HUES48 (cell line): ENCODE data around the gene FGF12.

Experiments used
- H3K27ac ChIP-seq: one replicate; pipeline ENCODE4 v1.7.0; 2013; ENCODE audit warnings: low read depth, low read length, inconsistent platforms
- H3K27me3 ChIP-seq: 2 replicates; pipeline ENCODE4 v1.6.1; 2013; ENCODE audit warnings: mild to moderate bottlenecking, low read length; ENCODE audit not compliant: control insufficient read depth, insufficient read depth
- H3K36me3 ChIP-seq: 2 replicates; pipeline ENCODE4 v1.6.1; 2013; ENCODE audit warnings: low read length; ENCODE audit not compliant: control insufficient read depth, insufficient read depth
- H3K4me1 ChIP-seq: 2 replicates; pipeline ENCODE4 v1.6.1; 2013; ENCODE audit warnings: mild to moderate bottlenecking, low read length; ENCODE audit not compliant: control insufficient read depth, insufficient read depth
- H3K4me3 ChIP-seq: 2 replicates; pipeline ENCODE4 v1.5.1; 2013; ENCODE audit warnings: mild to moderate bottlenecking, low read depth, low read length
- H3K9ac ChIP-seq: 2 replicates; pipeline ENCODE4 v1.6.1; 2013; ENCODE audit warnings: mild to moderate bottlenecking, low read depth, low read length, moderate library complexity
- H3K9me3 ChIP-seq: 2 replicates; pipeline ENCODE4 v1.6.1; 2013; ENCODE audit warnings: low read length; ENCODE audit not compliant: control insufficient read depth, insufficient read depth

FGF12 gene

GRCh38 chr3:192639987-192640386, 87.4 kb downstream of the FGF12 start:
- Histone ChIP-seq H3K4me3 (no peak overlapping the region), H3K27ac (no peak overlapping the region), H3K36me3 (no peaks in the 10 kb centered on the region), H3K4me1 (peaks cover 12% of the 10 kb centered on the region; the same call in 1 of the 2 replicates), H3K9ac (no peak overlapping the region), H3K27me3 (no peaks in the 10 kb centered on the region), H3K9me3 (no peaks in the 10 kb centered on the region)

GRCh38 chr3:192637803-192638202, 89.5 kb downstream of the FGF12 start:
- Histone ChIP-seq H3K9me3 (no peaks in the 10 kb centered on the region), H3K9ac (no peak overlapping the region), H3K27ac (no peak overlapping the region)

GRCh38 chr3:192636517-192637444, 90.6 kb downstream of the FGF12 start:
- H3K4me1 ChIP-seq: peaks cover 12% of the 10 kb centered on the region; the same call in 1 of the 2 replicates
- H3K9me3 ChIP-seq: no peaks in the 10 kb centered on the region
- no peak overlapping the region for H3K4me3 ChIP-seq
- H3K27ac ChIP-seq: no peak overlapping the region
- no peaks in the 10 kb centered on the region for H3K36me3 ChIP-seq
- no peaks in the 10 kb centered on the region for H3K27me3 ChIP-seq
- no peak overlapping the region for H3K9ac ChIP-seq

More at GRCh38 chr3:192637803-192638202, 89.5 kb downstream of the FGF12 start:
- Histone ChIP-seq H3K4me1 (peaks cover 12% of the 10 kb centered on the region; the same call in 1 of the 2 replicates), H3K4me3 (no peak overlapping the region), H3K27me3 (no peaks in the 10 kb centered on the region), H3K36me3 (no peaks in the 10 kb centered on the region)

- Histone ChIP-seq H3K4me3 (no peak overlapping the region), H3K9ac (no peak overlapping the region), H3K4me1 (no peaks in the 10 kb centered on the region), H3K27me3 (no peaks in the 10 kb centered on the region), H3K27ac (no peak overlapping the region), H3K36me3 (no peaks in the 10 kb centered on the region), H3K9me3 (no peaks in the 10 kb centered on the region)
Observed at GRCh38 chr3:192629429-192629828, 97.9 kb downstream of the FGF12 start.

GRCh38 chr3:192621909-192622308, 105.4 kb downstream of the FGF12 start:
- Histone ChIP-seq H3K9me3 (no peaks in the 10 kb centered on the region), H3K9ac (no peak overlapping the region), H3K36me3 (no peaks in the 10 kb centered on the region), H3K27me3 (no peaks in the 10 kb centered on the region), H3K4me3 (no peak overlapping the region), H3K4me1 (no peaks in the 10 kb centered on the region), H3K27ac (no peak overlapping the region)

GRCh38 chr3:192620275-192620674, 107.1 kb downstream of the FGF12 start:
- no peaks in the 10 kb centered on the region for H3K27me3 ChIP-seq
- no peaks in the 10 kb centered on the region for H3K36me3 ChIP-seq
- no peak overlapping the region for H3K4me3 ChIP-seq
- H3K4me1 ChIP-seq: no peaks in the 10 kb centered on the region
- H3K27ac ChIP-seq: no peak overlapping the region
- no peak overlapping the region for H3K9ac ChIP-seq
- H3K9me3 ChIP-seq: no peaks in the 10 kb centered on the region

GRCh38 chr3:192611411-192611810, 115.9 kb downstream of the FGF12 start:
- Histone ChIP-seq H3K27ac (no peak overlapping the region), H3K4me1 (no peaks in the 10 kb centered on the region), H3K36me3 (no peaks in the 10 kb centered on the region), H3K9me3 (no peaks in the 10 kb centered on the region), H3K27me3 (no peaks in the 10 kb centered on the region), H3K4me3 (no peak overlapping the region), H3K9ac (no peak overlapping the region)

- H3K4me3 ChIP-seq: no peak overlapping the region
- H3K4me1 ChIP-seq: no peaks in the 10 kb centered on the region
- H3K36me3 ChIP-seq: no peaks in the 10 kb centered on the region
- H3K27me3 ChIP-seq: no peaks in the 10 kb centered on the region
- H3K9ac ChIP-seq: no peak overlapping the region
- H3K9me3 ChIP-seq: no peaks in the 10 kb centered on the region
- H3K27ac ChIP-seq: no peak overlapping the region
Observed at GRCh38 chr3:192608726-192609600, 118.4 kb downstream of the FGF12 start.

- Histone ChIP-seq H3K4me3 (no peak overlapping the region), H3K9me3 (no peaks in the 10 kb centered on the region), H3K9ac (no peak overlapping the region), H3K36me3 (no peaks in the 10 kb centered on the region), H3K27me3 (no peaks in the 10 kb centered on the region), H3K4me1 (no peaks in the 10 kb centered on the region), H3K27ac (no peak overlapping the region)
Observed at GRCh38 chr3:192607798-192608197, 119.5 kb downstream of the FGF12 start.

GRCh38 chr3:192597913-192598312, 129.4 kb downstream of the FGF12 start:
- Histone ChIP-seq H3K4me1 (peaks cover 7% of the 10 kb centered on the region; the same call in 1 of the 2 replicates), H3K36me3 (no peaks in the 10 kb centered on the region), H3K4me3 (no peak overlapping the region), H3K27me3 (no peaks in the 10 kb centered on the region), H3K9me3 (no peaks in the 10 kb centered on the region), H3K9ac (no peak overlapping the region), H3K27ac (peak overlapping the region; percentile 21)

GRCh38 chr3:192597506-192597905, 129.8 kb downstream of the FGF12 start:
- peak overlapping the region; percentile 21 for H3K27ac ChIP-seq
- no peaks in the 10 kb centered on the region for H3K36me3 ChIP-seq
- no peaks in the 10 kb centered on the region for H3K27me3 ChIP-seq
- H3K4me1 ChIP-seq: peaks cover 7% of the 10 kb centered on the region; the same call in 1 of the 2 replicates
- H3K9me3 ChIP-seq: no peaks in the 10 kb centered on the region
- H3K9ac ChIP-seq: no peak overlapping the region
- no peak overlapping the region for H3K4me3 ChIP-seq
